ENCODE results near the gene ATP8B4.

DNA sequence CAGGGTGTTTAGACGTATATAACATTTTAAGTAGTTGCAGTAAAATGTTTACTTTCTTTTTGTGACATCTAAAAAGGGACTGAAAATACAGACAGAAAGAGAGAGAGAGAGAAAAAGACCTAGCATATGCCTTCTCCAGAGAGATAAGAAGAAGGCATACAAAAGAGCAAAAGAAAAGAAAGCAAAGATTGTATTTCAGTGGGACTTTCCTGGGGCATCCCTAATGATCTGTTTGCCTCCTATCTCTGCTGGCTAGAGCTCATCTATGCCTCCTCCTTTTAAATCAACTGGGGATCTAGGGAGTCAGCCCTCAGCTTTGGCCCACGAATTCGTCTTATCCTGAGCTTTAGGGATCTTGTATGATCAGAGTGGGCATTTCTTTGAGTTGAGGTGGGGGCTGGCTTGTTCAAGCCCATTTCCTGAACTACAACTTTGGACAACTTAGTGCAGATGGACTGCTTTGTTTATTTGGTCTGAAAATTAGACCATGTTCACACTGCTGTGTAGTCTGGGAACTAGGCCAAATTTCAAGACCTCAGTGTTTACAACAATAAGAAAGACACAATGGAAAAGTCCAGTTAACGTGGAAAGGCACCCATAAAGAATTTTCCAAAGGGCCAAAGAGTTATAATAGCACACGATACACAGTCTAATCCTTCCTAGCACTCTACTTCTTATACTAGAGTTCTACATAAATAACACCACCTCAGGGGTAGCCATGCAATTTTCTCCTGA lies 61.0 kb downstream of the ATP8B4 start:
- TF ChIP-seq, protein P1, sequence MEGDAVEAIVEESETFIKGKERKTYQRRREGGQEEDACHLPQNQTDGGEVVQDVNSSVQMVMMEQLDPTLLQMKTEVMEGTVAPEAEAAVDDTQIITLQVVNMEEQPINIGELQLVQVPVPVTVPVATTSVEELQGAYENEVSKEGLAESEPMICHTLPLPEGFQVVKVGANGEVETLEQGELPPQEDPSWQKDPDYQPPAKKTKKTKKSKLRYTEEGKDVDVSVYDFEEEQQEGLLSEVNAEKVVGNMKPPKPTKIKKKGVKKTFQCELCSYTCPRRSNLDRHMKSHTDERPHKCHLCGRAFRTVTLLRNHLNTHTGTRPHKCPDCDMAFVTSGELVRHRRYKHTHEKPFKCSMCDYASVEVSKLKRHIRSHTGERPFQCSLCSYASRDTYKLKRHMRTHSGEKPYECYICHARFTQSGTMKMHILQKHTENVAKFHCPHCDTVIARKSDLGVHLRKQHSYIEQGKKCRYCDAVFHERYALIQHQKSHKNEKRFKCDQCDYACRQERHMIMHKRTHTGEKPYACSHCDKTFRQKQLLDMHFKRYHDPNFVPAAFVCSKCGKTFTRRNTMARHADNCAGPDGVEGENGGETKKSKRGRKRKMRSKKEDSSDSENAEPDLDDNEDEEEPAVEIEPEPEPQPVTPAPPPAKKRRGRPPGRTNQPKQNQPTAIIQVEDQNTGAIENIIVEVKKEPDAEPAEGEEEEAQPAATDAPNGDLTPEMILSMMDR (IDR thresholded peaks at IDR 0.05; ENCODE audit: low read depth, low read length): no peak
- TF ChIP-seq POLR2A (IDR thresholded peaks at IDR 0.05; ENCODE audit: extremely low read depth, insufficient read length) (no peak), MYC (IDR thresholded peaks at IDR 0.05; ENCODE audit: low read depth, low read length) (no peak)

Data from NB4 (cell line).